ENCODE measurements around the gene ZNF3. TPM values are rescaled to one million over a fixed set of nuclear protein-coding genes. Genes with fewer than 3 reads are reported as not detected.

The ZNF3 gene
- polyA plus RNA-seq, 3 donors = 7.1 to 13.4 (median 8.9) TPM

GRCh38 chr7:100029596-100029995 lies 51.9 kb downstream of the ZNF3 start:
- Histone ChIP-seq H3K4me2 (replicated peaks; ENCODE audit: extremely low read depth, low read length, poor library complexity, severe bottlenecking) (no peak overlapping the region), H3K27ac (ENCODE audit: low read depth in 1 of 2, low read length in 2 of 2) (no peak overlapping the region), H3K9ac (ENCODE audit: insufficient read depth, low read length, poor library complexity, severe bottlenecking) (no peak overlapping the region), H2AFZ (ENCODE audit: insufficient read depth, low read depth, low read length, poor library complexity, severe bottlenecking) (no peak overlapping the region), H3K9me3 (replicated peaks in 1 of 2; ENCODE audit: control insufficient read depth in 1 of 2, insufficient read depth in 1 of 2, low read length in 2 of 2) (no peaks in the 10 kb centered on the region), H3K27me3 (ENCODE audit: control insufficient read depth in 2 of 2, insufficient read depth in 2 of 2, low read length in 2 of 2) (no peaks in the 10 kb centered on the region), H3K36me3 (replicated peaks in 1 of 2; ENCODE audit: control insufficient read depth in 1 of 2, insufficient read depth in 2 of 2, low read length in 2 of 2) (peaks cover 77 to 96% of the 10 kb centered on the region in 2 donors), H3K4me3 (replicated peaks in 1 of 3; ENCODE audit: low read depth in 2 of 3, low read length in 3 of 3) (no peak overlapping the region), H3K4me1 (ENCODE audit: control insufficient read depth in 1 of 2, insufficient read depth in 2 of 2, low read length in 2 of 2) (no peaks in the 10 kb centered on the region), H4K20me1 (ENCODE audit: insufficient read depth, low read length) (no peaks in the 10 kb centered on the region), H3K79me2 (ENCODE audit: insufficient read depth, low read length) (no peaks in the 10 kb centered on the region)
- TF ChIP-seq, protein P1, sequence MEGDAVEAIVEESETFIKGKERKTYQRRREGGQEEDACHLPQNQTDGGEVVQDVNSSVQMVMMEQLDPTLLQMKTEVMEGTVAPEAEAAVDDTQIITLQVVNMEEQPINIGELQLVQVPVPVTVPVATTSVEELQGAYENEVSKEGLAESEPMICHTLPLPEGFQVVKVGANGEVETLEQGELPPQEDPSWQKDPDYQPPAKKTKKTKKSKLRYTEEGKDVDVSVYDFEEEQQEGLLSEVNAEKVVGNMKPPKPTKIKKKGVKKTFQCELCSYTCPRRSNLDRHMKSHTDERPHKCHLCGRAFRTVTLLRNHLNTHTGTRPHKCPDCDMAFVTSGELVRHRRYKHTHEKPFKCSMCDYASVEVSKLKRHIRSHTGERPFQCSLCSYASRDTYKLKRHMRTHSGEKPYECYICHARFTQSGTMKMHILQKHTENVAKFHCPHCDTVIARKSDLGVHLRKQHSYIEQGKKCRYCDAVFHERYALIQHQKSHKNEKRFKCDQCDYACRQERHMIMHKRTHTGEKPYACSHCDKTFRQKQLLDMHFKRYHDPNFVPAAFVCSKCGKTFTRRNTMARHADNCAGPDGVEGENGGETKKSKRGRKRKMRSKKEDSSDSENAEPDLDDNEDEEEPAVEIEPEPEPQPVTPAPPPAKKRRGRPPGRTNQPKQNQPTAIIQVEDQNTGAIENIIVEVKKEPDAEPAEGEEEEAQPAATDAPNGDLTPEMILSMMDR (IDR thresholded peaks at IDR 0.05) = no peak
- H3K27me3 Mint-ChIP-seq (ENCODE audit: low read depth in 3 of 3) = peaks cover 0 to 4% (median 2%) of the 10 kb centered on the region in 3 donors
- DNase-seq = no peak
- no peak overlapping the region for H3K4me3 Mint-ChIP-seq
- intact Hi-C loops (cut with micrococcal nuclease) = no loop called here
- peaks cover 70 to 91% of the 10 kb centered on the region in 2 donors for H3K36me3 Mint-ChIP-seq
- WGBS (ENCODE audit: insufficient coverage) = 97% methylated on average over 3 of the region's 5 CpGs
- H3K4me1 Mint-ChIP-seq = no peaks in the 10 kb centered on the region
- H3K9me3 Mint-ChIP-seq = no peaks in the 10 kb centered on the region
- H3K27ac Mint-ChIP-seq = peak overlapping the region in 3 of 7 donors; percentile 8 to 33 (median 23)

DNA sequence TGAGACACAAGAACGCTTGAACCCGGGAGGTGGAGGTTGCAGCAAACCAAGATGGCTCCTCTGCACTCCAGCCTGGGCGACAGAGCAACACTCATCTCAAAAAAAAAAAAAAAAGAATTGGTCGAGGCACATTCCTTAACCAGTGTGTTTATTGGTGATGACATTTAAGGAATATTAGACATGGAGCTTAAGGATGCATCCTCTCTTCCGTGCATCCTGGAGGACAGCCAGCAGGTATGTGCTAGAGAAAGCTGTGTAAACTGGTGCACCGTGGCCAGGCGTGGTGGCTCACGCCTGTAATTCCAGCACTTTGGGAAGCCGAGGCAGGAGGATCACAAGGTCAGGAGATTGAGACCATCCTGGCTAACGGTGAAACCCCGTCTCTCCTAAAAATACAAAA lies 54.3 kb downstream of the ZNF3 start:
- no peaks in the 10 kb centered on the region for H3K9me3 Mint-ChIP-seq
- H3K4me2 ChIP-seq (replicated peaks; ENCODE audit: extremely low read depth, low read length, poor library complexity, severe bottlenecking) = no peak overlapping the region
- intact Hi-C loops (cut with micrococcal nuclease) = no loop called here
- H3K9me3 ChIP-seq (replicated peaks in 1 of 2; ENCODE audit: control insufficient read depth in 1 of 2, insufficient read depth in 1 of 2, low read length in 2 of 2) = no peaks in the 10 kb centered on the region
- peak overlapping the region in 1 of 7 donors; percentile 58 for H3K27ac Mint-ChIP-seq
- no peak overlapping the region for H3K4me3 ChIP-seq (replicated peaks in 1 of 3; ENCODE audit: low read depth in 2 of 3, low read length in 3 of 3)
- TF ChIP-seq, protein P1 (IDR thresholded peaks at IDR 0.05) = no peak
- H4K20me1 ChIP-seq (ENCODE audit: insufficient read depth, low read length) = peaks cover 13% of the 10 kb centered on the region
- H3K4me1 ChIP-seq (ENCODE audit: control insufficient read depth in 1 of 2, insufficient read depth in 2 of 2, low read length in 2 of 2) = no peaks in the 10 kb centered on the region
- peaks cover 78 to 97% of the 10 kb centered on the region in 2 donors for H3K36me3 ChIP-seq (replicated peaks in 1 of 2; ENCODE audit: control insufficient read depth in 1 of 2, insufficient read depth in 2 of 2, low read length in 2 of 2)
- H3K27ac ChIP-seq (ENCODE audit: low read depth in 1 of 2, low read length in 2 of 2) = no peak overlapping the region
- no peak overlapping the region for H2AFZ ChIP-seq (ENCODE audit: insufficient read depth, low read depth, low read length, poor library complexity, severe bottlenecking)
- H3K27me3 ChIP-seq (ENCODE audit: control insufficient read depth in 2 of 2, insufficient read depth in 2 of 2, low read length in 2 of 2) = no peaks in the 10 kb centered on the region
- DNase-seq = no peak
- peaks cover 0 to 2% (median 2%) of the 10 kb centered on the region in 3 donors for H3K27me3 Mint-ChIP-seq (ENCODE audit: low read depth in 3 of 3)
- H3K4me3 Mint-ChIP-seq = no peak overlapping the region
- 96% methylated on average over 5 of the region's 11 CpGs for WGBS (ENCODE audit: insufficient coverage)
- H3K4me1 Mint-ChIP-seq = no peaks in the 10 kb centered on the region
- peaks cover 69 to 91% of the 10 kb centered on the region in 2 donors for H3K36me3 Mint-ChIP-seq
- H3K79me2 ChIP-seq (ENCODE audit: insufficient read depth, low read length) = peaks cover 18% of the 10 kb centered on the region
- no peak overlapping the region for H3K9ac ChIP-seq (ENCODE audit: insufficient read depth, low read length, poor library complexity, severe bottlenecking)

All from CD14-positive monocyte (primary cell).